OCI-LY1 (cell line): ENCODE results near the gene MIOX.

ENCODE experiments used
- CTCF ChIP-seq: fragments of 200-600 bp; sonication (generic), shearing (Covaris generic); IDR thresholded peaks from 2 replicates; pipeline ENCODE4 v1.5.1; 2017; ENCODE audit warnings: mild to moderate bottlenecking, antibody characterized with exemption, low read length, moderate library complexity, mixed read lengths
- EZH2 ChIP-seq: fragments of 200-600 bp; sonication (generic), shearing (Covaris generic); IDR thresholded peaks from 2 replicates; pipeline ENCODE4 v1.8.0; 2017; ENCODE audit warnings: borderline replicate concordance, mixed run types, mild to moderate bottlenecking, antibody characterized with exemption, low read length, moderate library complexity, mixed read lengths

- TF ChIP-seq CTCF (no peak), EZH2 (no peak)
Measured at GRCh38 chr22:50474710-50475651, 11.7 kb upstream of the MIOX start, which contains the start of gene SBF1.
